Mucosa of rectum (tissue), 2 donors: ENCODE data around the gene CSK.

ENCODE experiments used
- H3K27ac ChIP-seq, 2 donors: one replicate each; pipeline ENCODE4 v1.7.0; 2013; ENCODE audit warnings: inconsistent platforms in 2 of 2, low read depth in 2 of 2, low read length in 2 of 2
- H3K27me3 ChIP-seq, 2 donors: one replicate each; pipeline ENCODE4 v1.7.0; 2013; ENCODE audit warnings: low read length in 2 of 2; ENCODE audit not compliant: control insufficient read depth in 2 of 2, insufficient read depth in 2 of 2
- H3K36me3 ChIP-seq, 2 donors: one replicate each; pipeline ENCODE4 v1.7.0; 2013; ENCODE audit warnings: low read length in 2 of 2; ENCODE audit not compliant: control insufficient read depth in 2 of 2, insufficient read depth in 2 of 2
- H3K4me1 ChIP-seq, 2 donors: one replicate each; pipeline ENCODE4 v1.7.0; 2013; ENCODE audit warnings: low read length in 2 of 2, mild to moderate bottlenecking in 1 of 2; ENCODE audit not compliant: control insufficient read depth in 2 of 2, insufficient read depth in 2 of 2
- H3K4me3 ChIP-seq, 2 donors: one replicate each; pipeline ENCODE4 v1.7.0; 2013; ENCODE audit warnings: low read length in 2 of 2
- H3K9ac ChIP-seq, 2 donors: one replicate each; pipeline ENCODE4 v1.7.0; 2013; ENCODE audit warnings: low read length in 2 of 2, low read depth in 1 of 2, mild to moderate bottlenecking in 1 of 2
- H3K9me3 ChIP-seq, 2 donors: one replicate each; pipeline ENCODE4 v1.7.0; 2013; ENCODE audit warnings: low read length in 2 of 2; ENCODE audit not compliant: control insufficient read depth in 2 of 2
- donor health status: healthy.
- donor health status: Normal muscosa, but diverticular disease.

The CSK gene

GRCh38 chr15:74812533-74812932 is 30.7 kb downstream of the CSK start, which contains the start of gene LMAN1L:
TSS of gene LMAN1L (plus strand) at chr15:74812835. CDS start at chr15:74812855, 20 bp downstream.
- H3K27ac ChIP-seq: no peak within 1 kb of the TSS
- peaks cover 29 to 38% of the 10 kb centered on the region in 2 donors for H3K4me1 ChIP-seq
- H3K9me3 ChIP-seq: no peaks in the 10 kb centered on the region
- no peak within 1 kb of the TSS for H3K9ac ChIP-seq
- H3K27me3 ChIP-seq: no peaks in the 10 kb centered on the region
- H3K36me3 ChIP-seq: no peaks in the 10 kb centered on the region
- no peak within 1 kb of the TSS for H3K4me3 ChIP-seq

GRCh38 chr15:74815121-74815934 is 33.4 kb downstream of the CSK start:
- H3K4me1 ChIP-seq: peaks cover 39 to 44% of the 10 kb centered on the region in 2 donors

GRCh38 chr15:74815961-74816360 is 34.1 kb downstream of the CSK start:
- Histone ChIP-seq H3K27ac (no peak overlapping the region), H3K9me3 (no peaks in the 10 kb centered on the region), H3K9ac (no peak overlapping the region), H3K4me1 (peaks cover 39 to 44% of the 10 kb centered on the region in 2 donors), H3K36me3 (no peaks in the 10 kb centered on the region), H3K27me3 (no peaks in the 10 kb centered on the region), H3K4me3 (no peak overlapping the region)

More at GRCh38 chr15:74815121-74815934, 33.4 kb downstream of the CSK start:
- Histone ChIP-seq H3K9ac (peak overlapping the region; percentile 13 to 14), H3K27ac (peak overlapping the region in 1 of 2 donors; percentile 36), H3K4me3 (no peak overlapping the region), H3K27me3 (no peaks in the 10 kb centered on the region), H3K36me3 (no peaks in the 10 kb centered on the region), H3K9me3 (no peaks in the 10 kb centered on the region)

- Histone ChIP-seq H3K27me3 (no peaks in the 10 kb centered on the region), H3K9ac (peak overlapping the region in 1 of 2 donors; percentile 52), H3K4me3 (no peak overlapping the region), H3K36me3 (no peaks in the 10 kb centered on the region), H3K4me1 (peaks cover 39 to 44% of the 10 kb centered on the region in 2 donors), H3K9me3 (no peaks in the 10 kb centered on the region), H3K27ac (peak overlapping the region; percentile 59 to 66)
Observed at GRCh38 chr15:74816624-74817369, 34.9 kb downstream of the CSK start.

GRCh38 chr15:74817370-74817737 is 35.5 kb downstream of the CSK start:
- Histone ChIP-seq H3K27ac (peak overlapping the region; percentile 59 to 66), H3K4me1 (peaks cover 39 to 44% of the 10 kb centered on the region in 2 donors), H3K9ac (peak overlapping the region in 1 of 2 donors; percentile 52), H3K9me3 (no peaks in the 10 kb centered on the region), H3K36me3 (no peaks in the 10 kb centered on the region), H3K27me3 (no peaks in the 10 kb centered on the region), H3K4me3 (no peak overlapping the region)

- H3K27me3 ChIP-seq: no peaks in the 10 kb centered on the region
- no peak overlapping the region for H3K9ac ChIP-seq
- no peak overlapping the region for H3K27ac ChIP-seq
- H3K4me1 ChIP-seq: peaks cover 36 to 41% of the 10 kb centered on the region in 2 donors
- H3K9me3 ChIP-seq: no peaks in the 10 kb centered on the region
- no peak overlapping the region for H3K4me3 ChIP-seq
- no peaks in the 10 kb centered on the region for H3K36me3 ChIP-seq
Observed at GRCh38 chr15:74820056-74820455, 38.2 kb downstream of the CSK start.

GRCh38 chr15:74821091-74821789 is 39.4 kb downstream of the CSK start:
- Histone ChIP-seq H3K27me3 (no peaks in the 10 kb centered on the region), H3K27ac (no peak overlapping the region), H3K9ac (no peak overlapping the region), H3K9me3 (no peaks in the 10 kb centered on the region), H3K36me3 (no peaks in the 10 kb centered on the region), H3K4me1 (peaks cover 25 to 29% of the 10 kb centered on the region in 2 donors), H3K4me3 (no peak overlapping the region)

DNA sequence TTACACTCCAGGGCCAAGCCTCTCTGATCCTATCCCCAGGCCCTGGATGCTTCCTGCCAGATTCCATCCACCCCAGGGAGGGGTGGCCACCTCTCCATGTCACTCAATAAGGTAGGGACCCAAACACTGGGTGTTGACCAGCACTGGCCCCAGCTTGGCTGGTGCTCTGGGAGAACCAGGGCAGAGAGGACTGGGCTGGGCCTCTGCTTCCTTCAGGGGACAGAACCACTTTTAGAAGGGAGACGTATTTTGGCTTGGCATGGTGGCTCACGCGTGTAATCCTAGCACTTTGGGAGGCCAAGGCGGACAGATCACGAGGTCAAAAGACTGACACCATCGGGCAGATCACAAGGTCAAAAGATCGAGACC is 39.9 kb downstream of the CSK start:
- no peak overlapping the region for H3K27ac ChIP-seq
- no peaks in the 10 kb centered on the region for H3K36me3 ChIP-seq
- H3K4me3 ChIP-seq: no peak overlapping the region
- no peak overlapping the region for H3K9ac ChIP-seq
- H3K9me3 ChIP-seq: no peaks in the 10 kb centered on the region
- peaks cover 0 to 2% of the 10 kb centered on the region in 2 donors for H3K27me3 ChIP-seq
- peaks cover 20 to 24% of the 10 kb centered on the region in 2 donors for H3K4me1 ChIP-seq

DNA sequence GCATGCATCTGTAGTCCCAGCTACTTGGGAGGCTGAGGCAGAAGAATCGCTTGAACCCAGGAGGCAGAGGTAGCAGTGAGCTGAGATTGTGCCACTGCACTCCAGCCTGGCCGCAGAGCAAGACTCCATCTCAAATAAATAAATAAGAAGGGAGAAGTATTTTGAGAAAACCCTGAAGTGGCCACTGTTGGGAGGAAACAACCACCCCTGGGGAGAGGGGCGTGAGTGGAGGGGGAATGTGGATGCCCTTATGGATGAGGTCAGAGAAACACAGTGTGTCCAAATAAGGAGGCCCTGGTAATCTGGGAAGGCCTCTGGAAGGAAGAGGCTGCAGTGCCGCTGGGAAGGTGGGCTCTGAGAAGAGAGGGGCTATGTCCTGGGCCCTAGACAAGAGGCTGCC is 40.4 kb downstream of the CSK start:
- no peak overlapping the region for H3K4me3 ChIP-seq
- no peak overlapping the region for H3K27ac ChIP-seq
- peaks cover 17 to 19% of the 10 kb centered on the region in 2 donors for H3K4me1 ChIP-seq
- no peak overlapping the region for H3K9ac ChIP-seq
- H3K36me3 ChIP-seq: no peaks in the 10 kb centered on the region
- H3K27me3 ChIP-seq: peaks cover 3 to 5% of the 10 kb centered on the region in 2 donors
- no peaks in the 10 kb centered on the region for H3K9me3 ChIP-seq

DNA sequence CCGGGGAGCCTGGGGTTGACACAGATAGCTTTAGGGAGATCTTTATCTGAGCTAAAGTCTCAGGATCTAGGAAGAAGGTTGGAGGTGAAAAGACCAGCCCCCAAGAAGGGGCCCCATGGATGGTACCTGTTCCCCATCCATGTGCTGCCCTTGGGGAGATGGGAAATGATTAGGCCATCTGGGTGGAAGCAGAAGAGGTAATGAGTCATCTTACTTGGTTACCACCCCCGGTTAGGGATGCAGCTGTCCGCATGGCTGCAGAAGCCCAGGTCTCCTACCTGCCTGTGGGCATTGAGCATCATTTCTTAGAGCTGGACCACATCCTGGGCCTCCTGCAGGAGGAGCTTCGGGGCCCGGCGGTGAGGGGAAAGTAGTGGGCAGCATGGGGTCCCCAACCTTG is 41.4 kb downstream of the CSK start:
- no peaks in the 10 kb centered on the region for H3K36me3 ChIP-seq
- no peak overlapping the region for H3K4me3 ChIP-seq
- peaks cover 9 to 10% of the 10 kb centered on the region in 2 donors for H3K4me1 ChIP-seq
- H3K9ac ChIP-seq: no peak overlapping the region
- H3K27me3 ChIP-seq: peaks cover 9 to 13% of the 10 kb centered on the region in 2 donors
- no peaks in the 10 kb centered on the region for H3K9me3 ChIP-seq
- H3K27ac ChIP-seq: no peak overlapping the region
